ENCODE data around the gene SBF2.

DNA sequence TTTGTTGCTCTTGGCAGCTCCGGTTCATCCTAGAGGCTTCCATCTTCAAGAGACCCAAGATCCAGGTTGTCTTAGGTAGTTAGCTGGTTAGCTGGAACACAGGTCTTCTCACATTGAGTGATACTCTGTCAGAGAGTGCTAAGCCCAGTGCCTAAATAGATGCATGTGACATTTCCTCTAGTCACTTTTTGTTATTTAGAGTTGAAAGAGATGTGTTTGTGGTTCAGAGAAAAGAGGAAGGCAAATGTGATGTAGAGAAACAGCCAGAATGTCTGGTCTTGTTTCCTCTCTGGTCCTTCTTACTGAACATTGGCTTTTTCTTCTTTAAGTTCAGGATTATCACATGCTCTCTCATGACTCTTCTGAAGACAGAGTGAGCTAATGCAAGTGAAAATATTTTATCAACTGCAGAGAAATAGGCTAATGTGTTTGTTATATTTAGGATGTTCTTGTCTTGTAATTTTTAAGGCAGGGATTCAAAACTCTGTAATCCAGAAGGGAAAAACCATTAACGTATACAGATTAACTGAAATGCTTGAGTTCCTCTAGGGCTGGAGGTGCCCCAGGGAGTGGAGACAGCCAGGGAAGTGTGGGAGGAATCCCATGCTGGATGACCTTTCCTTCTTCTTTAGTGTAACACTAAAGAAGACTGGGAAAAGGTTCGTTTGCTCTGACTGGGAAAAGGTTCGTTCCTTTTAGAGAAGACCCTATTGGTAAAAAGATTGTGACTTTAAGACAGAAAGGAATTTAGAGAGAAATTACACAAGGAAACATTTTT is 554.7 kb downstream of the SBF2 start:
- TF ChIP-seq CTCF (IDR thresholded peaks at IDR 0.05) (no peak), POLR2A (IDR thresholded peaks at IDR 0.05) (no peak)
